GM12872 (cell line): ENCODE data around the gene AIF1L.

Experiments used
- TF ChIP-seq, protein P1 (sequence below): IDR thresholded peaks from 3 replicates; pipeline ENCODE4 v1.5.1; 2011; ENCODE audit warnings: low read depth, mild to moderate bottlenecking, low read length, moderate library complexity; ENCODE audit not compliant: insufficient read depth

Gene AIF1L

GRCh38 chr9:131068076-131068816 lies 28.1 kb upstream of the AIF1L start:
- TF ChIP-seq, protein P1, sequence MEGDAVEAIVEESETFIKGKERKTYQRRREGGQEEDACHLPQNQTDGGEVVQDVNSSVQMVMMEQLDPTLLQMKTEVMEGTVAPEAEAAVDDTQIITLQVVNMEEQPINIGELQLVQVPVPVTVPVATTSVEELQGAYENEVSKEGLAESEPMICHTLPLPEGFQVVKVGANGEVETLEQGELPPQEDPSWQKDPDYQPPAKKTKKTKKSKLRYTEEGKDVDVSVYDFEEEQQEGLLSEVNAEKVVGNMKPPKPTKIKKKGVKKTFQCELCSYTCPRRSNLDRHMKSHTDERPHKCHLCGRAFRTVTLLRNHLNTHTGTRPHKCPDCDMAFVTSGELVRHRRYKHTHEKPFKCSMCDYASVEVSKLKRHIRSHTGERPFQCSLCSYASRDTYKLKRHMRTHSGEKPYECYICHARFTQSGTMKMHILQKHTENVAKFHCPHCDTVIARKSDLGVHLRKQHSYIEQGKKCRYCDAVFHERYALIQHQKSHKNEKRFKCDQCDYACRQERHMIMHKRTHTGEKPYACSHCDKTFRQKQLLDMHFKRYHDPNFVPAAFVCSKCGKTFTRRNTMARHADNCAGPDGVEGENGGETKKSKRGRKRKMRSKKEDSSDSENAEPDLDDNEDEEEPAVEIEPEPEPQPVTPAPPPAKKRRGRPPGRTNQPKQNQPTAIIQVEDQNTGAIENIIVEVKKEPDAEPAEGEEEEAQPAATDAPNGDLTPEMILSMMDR = no peak

- TF ChIP-seq, protein P1 = no peak
Measured at GRCh38 chr9:131069699-131070098, 26.6 kb upstream of the AIF1L start.

GRCh38 chr9:131072107-131072870 lies 24.0 kb upstream of the AIF1L start:
- TF ChIP-seq, protein P1 = no peak

DNA sequence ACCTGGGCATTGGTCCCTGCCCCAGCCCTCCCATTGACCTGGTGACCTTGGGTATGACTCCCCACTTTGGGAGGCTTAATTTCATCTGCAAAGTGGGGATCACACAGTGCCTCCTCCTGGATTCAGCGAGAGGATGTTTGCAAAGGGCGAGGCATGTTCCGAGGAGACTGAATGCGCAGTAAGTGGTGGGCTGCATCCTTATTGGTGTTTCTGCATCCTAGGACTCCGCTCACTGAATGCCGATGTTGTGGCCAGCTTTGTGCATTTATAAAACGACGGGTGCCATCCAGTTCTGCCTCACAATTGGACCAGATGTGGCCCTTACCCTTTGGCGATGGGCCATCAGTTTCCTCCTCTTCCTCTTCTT lies 23.5 kb upstream of the AIF1L start:
- TF ChIP-seq, protein P1 = no peak

- TF ChIP-seq, protein P1 = no peak
Measured at GRCh38 chr9:131076347-131077195, 19.8 kb upstream of the AIF1L start.

DNA sequence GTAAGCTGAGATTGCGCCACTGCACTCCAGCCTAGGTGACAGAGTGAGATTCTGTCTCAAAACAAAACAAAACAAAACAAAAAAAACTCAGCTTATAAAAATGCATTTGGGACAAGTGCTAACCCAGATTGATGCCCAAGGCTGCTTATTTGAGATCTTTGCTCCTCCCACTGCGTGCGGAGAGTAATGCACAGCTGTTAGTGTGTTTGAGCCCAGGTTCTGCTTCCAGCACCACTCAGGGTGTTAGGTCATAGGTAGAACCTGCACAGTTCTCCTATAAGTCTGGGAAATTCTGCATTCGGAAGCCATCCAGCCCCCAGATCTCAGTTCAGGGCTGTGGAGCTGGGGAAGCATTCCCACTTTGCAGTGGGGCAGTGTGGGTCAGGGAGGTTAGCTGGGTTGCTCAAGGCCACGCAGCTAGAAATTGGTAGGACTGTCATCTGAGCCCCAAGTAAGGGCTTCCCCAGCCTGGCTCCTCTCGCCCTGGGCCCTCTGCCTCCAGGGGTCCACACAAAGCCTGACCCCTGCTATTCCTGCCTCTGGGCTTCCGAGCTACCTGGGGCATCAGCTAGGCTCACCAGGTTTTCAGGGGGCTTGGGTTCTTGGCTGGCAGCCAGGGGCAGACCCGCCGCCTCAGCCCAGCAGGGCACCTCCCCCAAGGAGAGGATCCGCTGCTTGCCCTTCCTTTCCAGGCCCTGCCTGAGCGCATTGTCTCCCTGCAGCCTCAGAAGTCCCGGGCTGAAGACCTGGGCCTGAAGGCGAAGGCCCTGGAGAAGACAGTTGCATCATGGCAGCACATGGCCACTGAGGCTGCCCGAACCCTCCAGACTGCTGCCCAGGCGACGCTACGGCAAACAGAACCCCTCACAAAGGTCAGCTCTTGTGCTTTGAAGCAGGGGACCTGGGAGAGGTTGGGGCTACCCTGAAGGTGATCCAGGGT lies 17.6 kb upstream of the AIF1L start:
- TF ChIP-seq, protein P1 = no peak
